HepG2 (cell line): Measurements from ENCODE around the gene RPS6KB1. TPM values are rescaled to one million over a fixed set of nuclear protein-coding genes. Genes with fewer than 3 reads are reported as not detected.
A peak's percentile ranks its signal among the peaks of the same experiment; 100 is the strongest.

Experiments used
- CHD4 ChIP-seq: fragments of 200-600 bp; sonication (generic); IDR thresholded peaks from 2 replicates; pipeline ENCODE4 v1.7.0; 2017; ENCODE audit warnings: mild to moderate bottlenecking, low read length, borderline replicate concordance
- FOXK1 ChIP-seq: sonication (generic); formaldehyde crosslinking; IDR thresholded peaks from 2 replicates; pipeline ENCODE4 v1.4.0; 2020; ENCODE audit warnings: low read depth, missing genetic modification reagents, borderline replicate concordance
- GABPB1 ChIP-seq: IDR thresholded peaks from 2 replicates; pipeline ENCODE4 v1.6.1; 2016; ENCODE audit warnings: mild to moderate bottlenecking, missing genetic modification reagents, moderate library complexity, missing compliant biosample characterization
- IKZF1 ChIP-seq: fragments of 450-650 bp; IDR thresholded peaks from 2 replicates; pipeline ENCODE4 v1.7.1; 2016
- KAT7 ChIP-seq: IDR thresholded peaks from 2 replicates; pipeline ENCODE4 v1.6.1; 2018; ENCODE audit warnings: borderline replicate concordance, missing compliant biosample characterization
- MEF2D ChIP-seq: sonication (generic); formaldehyde crosslinking; IDR thresholded peaks from 2 replicates; pipeline ENCODE4 v1.5.1; 2020; ENCODE audit warnings: mild to moderate bottlenecking, missing genetic modification reagents
- PAF1 ChIP-seq: IDR thresholded peaks from 2 replicates; pipeline ENCODE4 v1.6.1; 2016; ENCODE audit warnings: missing genetic modification reagents, missing compliant biosample characterization
- PBX3 ChIP-seq: sonication (generic); formaldehyde crosslinking; IDR thresholded peaks from 2 replicates; pipeline ENCODE4 v1.8.1; 2023; ENCODE audit warnings: missing genetic modification reagents, inconsistent platforms, borderline replicate concordance
- POLR2G ChIP-seq: fragments of 200-400 bp; formaldehyde crosslinking; IDR thresholded peaks from 2 replicates; pipeline ENCODE4 v1.6.1; 2018; ENCODE audit warnings: mild to moderate bottlenecking, low read depth, low read length, moderate library complexity
- RBAK ChIP-seq: sonication (generic); formaldehyde crosslinking; IDR thresholded peaks from 2 replicates; pipeline ENCODE4 v1.5.1; 2020; ENCODE audit warnings: mild to moderate bottlenecking, missing genetic modification reagents
- REST ChIP-seq, 2 experiments: IDR thresholded peaks; 2 replicates each; pipeline ENCODE4 v1.6.1; 2011 to 2012; ENCODE audit warnings: low read length in 2 of 2, borderline replicate concordance in 1 of 2, low read depth in 1 of 2, mild to moderate bottlenecking in 1 of 2, moderate library complexity in 1 of 2
- SNAI1 ChIP-seq: sonication (generic); formaldehyde crosslinking; IDR thresholded peaks from 2 replicates; pipeline ENCODE4 v1.5.0; 2020; ENCODE audit warnings: mild to moderate bottlenecking, missing genetic modification reagents, borderline replicate concordance
- TAF15 ChIP-seq: fragments of 200-400 bp; formaldehyde crosslinking; IDR thresholded peaks from one replicate; pipeline ENCODE4 v1.6.1; 2018; ENCODE audit warnings: mild to moderate bottlenecking, low read depth, low read length; ENCODE audit not compliant: poor library complexity, severe bottlenecking
- THAP9 ChIP-seq: sonication (generic); formaldehyde crosslinking; IDR thresholded peaks from 2 replicates; pipeline ENCODE4; 2020; ENCODE audit warnings: missing genetic modification reagents, mild to moderate bottlenecking, borderline replicate concordance
- ZNF275 ChIP-seq: sonication (generic); formaldehyde crosslinking; IDR thresholded peaks from 2 replicates; pipeline ENCODE4 v1.8.0; 2022; ENCODE audit warnings: missing genetic modification reagents, mild to moderate bottlenecking, inconsistent platforms, borderline replicate concordance
- ZNF503 ChIP-seq: sonication (generic); formaldehyde crosslinking; IDR thresholded peaks from 2 replicates; pipeline ENCODE4 v1.4.0; 2020; ENCODE audit warnings: missing genetic modification reagents
- ZNF543 ChIP-seq: sonication (generic); formaldehyde crosslinking; IDR thresholded peaks from 2 replicates; pipeline ENCODE4 v1.4.0; 2020; ENCODE audit warnings: mild to moderate bottlenecking, missing genetic modification reagents
- ZNF619 ChIP-seq: sonication (generic); formaldehyde crosslinking; IDR thresholded peaks from 2 replicates; pipeline ENCODE4 v1.4.0; 2020; ENCODE audit warnings: mild to moderate bottlenecking, missing genetic modification reagents
- polyA plus RNA-seq, 8 experiments: library from polyadenylated mRNA; depleted of rRNA in 3 of 8; stranded (reverse) in 7 of 8; unstranded in 1 of 8; fragments of >200 nt; fragmentation: Illumina TruSeq in 4 of 8; extraction: Trizol in 4 of 8; gene quantifications; 2 replicates each; pipeline versions ENCODE4 v1.2.1 to v1.2.3, GENCODE V29; 2011 to 2016; ENCODE audit warnings: low read depth in 4 of 8, missing spikeins in 1 of 8, mixed read lengths in 1 of 8; ENCODE audit not compliant: insufficient read depth in 1 of 8
- total RNA-seq, 5 experiments: library from RNA; depleted of rRNA; stranded (reverse); fragments of >200 nt; fragmentation: Illumina TruSeq; extraction: Trizol; gene quantifications; 2 replicates each; pipeline ENCODE4 v1.2.3, GENCODE V29; 2016; ENCODE audit warnings: low read depth in 1 of 5

Gene RPS6KB1
- total and polyA plus RNA-seq, 2 of the 13 experiments (the other 11 are each of a cell fraction or from before 2014, with no cell fraction given): 16.5 to 42.2 TPM

GRCh38 chr17:59844884-59845594 is 47.9 kb upstream of the RPS6KB1 start (continued):
- no peak for TF ChIP-seq ZNF503 (CRISPR knock-in tag)
- peak; percentile 71; the same call in 1 of the 2 replicates for TF ChIP-seq PAF1 (CRISPR knock-in tag)
- TF ChIP-seq PBX3 (CRISPR knock-in tag): no peak
- TF ChIP-seq KAT7 (CRISPR knock-in tag): no peak
- no peak for TF ChIP-seq REST (IDR thresholded peaks at IDR 0.05; ENCODE audit: borderline replicate concordance in 1 of 2, low read depth in 1 of 2, low read length in 2 of 2)
- no peak; the same call in 1 of the 2 replicates for TF ChIP-seq CHD4
- TF ChIP-seq FOXK1 (CRISPR knock-in tag): no peak
- peak; percentile 70 for TF ChIP-seq POLR2G
- peak; percentile 41; the same call in 1 of the 2 replicates for TF ChIP-seq ZNF543 (CRISPR knock-in tag)
- TF ChIP-seq ZNF275 (CRISPR knock-in tag): no peak
- no peak for TF ChIP-seq THAP9 (CRISPR knock-in tag)
- no peak for TF ChIP-seq GABPB1 (CRISPR knock-in tag)
- no peak for TF ChIP-seq ZNF619 (CRISPR knock-in tag)
- no peak for TF ChIP-seq TAF15
- no peak for TF ChIP-seq IKZF1
- no peak for TF ChIP-seq MEF2D (CRISPR knock-in tag)
- no peak for TF ChIP-seq RBAK
- TF ChIP-seq SNAI1: no peak
